GM18520 (cell line): ENCODE results near the gene PLEKHM3.
A peak's percentile ranks its signal among the peaks of the same experiment; 100 is the strongest.

Source experiments
- ATAC-seq: cut with Tn5 transposase; IDR thresholded peaks from one replicate; pipeline ENCODE4 v1.9.1; 2021; ENCODE audit not compliant: unreplicated experiment

The PLEKHM3 gene, protein sequence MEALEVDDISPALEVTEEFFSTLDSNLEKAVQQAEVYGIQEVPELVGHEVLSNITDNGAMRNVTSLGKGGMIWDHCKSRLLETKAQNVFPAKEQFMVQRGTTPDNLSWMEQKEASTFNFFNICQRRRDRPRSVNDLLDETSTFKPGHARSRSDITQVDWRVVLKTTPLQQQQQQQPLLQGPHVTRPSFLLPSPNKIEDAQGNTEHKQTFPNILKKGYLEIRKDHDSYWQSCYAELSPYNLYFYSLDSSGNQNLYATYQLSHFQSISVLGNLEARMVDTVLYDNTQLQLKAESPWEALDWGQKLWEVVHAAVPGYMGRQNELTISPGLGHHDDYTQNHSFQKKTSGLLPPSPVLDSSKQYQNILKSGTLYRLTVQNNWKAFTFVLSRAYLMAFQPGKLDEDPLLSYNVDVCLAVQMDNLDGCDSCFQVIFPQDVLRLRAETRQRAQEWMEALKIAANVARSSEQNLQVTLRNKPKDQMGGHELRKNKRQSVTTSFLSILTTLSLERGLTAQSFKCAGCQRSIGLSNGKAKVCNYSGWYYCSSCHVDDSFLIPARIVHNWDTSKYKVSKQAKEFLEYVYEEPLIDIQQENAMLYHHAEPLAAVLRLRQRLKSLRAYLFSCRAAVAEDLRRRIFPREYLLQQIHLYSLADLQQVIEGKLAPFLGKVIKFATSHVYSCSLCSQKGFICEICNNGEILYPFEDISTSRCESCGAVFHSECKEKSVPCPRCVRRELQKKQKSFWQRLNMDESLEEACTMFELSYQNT

DNA sequence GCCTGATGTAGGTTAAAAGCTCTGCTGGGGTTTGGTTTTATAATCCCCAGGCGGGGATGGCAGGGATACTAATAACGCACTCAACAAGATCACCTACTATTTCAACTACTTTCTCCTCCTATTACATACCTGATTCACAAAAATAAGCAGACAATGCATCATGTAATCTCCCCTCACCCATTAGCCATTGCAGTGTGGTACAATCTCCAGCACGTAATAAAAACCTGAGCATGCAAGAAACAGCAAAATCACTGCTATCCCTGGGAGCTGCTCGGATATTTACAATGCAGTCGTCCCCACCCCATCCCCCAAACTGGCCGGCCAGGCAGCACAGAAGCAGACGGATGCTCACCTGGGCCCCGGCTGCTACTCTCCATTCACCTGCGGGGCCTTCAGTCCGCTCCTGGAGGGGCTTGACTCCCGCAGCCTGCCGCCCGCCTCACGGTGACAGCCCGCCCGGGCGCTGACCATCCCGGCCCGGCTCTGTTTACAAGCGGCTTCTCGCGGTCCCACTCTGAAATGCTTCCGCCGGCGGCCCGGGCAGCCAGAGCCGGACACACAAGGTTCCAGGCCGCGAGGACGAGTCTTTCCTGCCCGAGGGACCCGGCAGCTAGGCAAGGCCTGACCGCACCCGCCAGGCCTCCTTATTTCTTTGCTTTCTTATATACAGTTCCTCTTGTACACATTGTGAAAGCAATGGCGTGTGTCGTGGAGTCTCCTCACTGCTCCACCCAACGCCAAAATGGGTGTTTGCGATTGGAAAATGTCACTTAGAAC is at the start of gene PLEKHM3:
PLEKHM3 (minus strand) TSS at position 491 of the 777 bp plus-strand sequence. CDS start 23,888 bp downstream, outside the sequence.
- peak; percentile 77 for ATAC-seq

DNA sequence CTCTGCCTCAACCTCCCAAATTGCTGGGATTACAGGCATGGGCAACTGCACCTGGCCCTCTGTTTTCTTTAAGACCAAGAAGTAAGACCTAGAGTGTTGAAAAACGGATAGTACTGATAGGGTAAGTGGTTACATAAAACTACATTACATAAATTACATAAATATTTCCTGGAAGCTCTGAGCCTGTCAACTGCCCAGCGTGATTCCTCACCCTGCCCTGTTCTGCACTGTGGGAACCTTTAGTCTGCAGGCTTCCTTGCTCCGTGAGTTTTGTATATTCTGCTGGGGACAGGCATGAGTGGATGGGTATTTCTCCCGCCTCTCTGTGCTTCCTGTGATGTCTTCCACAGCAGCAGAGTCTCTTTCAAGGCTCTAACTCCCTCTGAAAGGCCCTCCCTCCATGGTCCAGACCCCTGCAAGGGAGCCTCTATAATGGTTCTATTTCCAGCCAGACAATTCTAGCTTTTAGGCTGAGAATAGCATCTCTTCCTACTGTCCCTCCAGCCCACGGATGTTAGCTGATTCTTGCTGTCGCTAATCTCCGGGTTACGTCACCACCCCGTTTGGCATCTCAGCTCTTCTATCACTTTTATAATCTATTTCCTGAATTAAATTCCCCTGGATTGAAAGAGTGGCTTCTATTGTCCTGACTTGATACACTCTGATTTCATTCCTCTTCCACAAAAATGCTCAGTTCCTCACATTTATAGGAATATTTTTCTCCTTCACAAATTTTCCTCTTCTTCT is 49.5 kb upstream of the PLEKHM3 start:
- ATAC-seq: no peak

DNA sequence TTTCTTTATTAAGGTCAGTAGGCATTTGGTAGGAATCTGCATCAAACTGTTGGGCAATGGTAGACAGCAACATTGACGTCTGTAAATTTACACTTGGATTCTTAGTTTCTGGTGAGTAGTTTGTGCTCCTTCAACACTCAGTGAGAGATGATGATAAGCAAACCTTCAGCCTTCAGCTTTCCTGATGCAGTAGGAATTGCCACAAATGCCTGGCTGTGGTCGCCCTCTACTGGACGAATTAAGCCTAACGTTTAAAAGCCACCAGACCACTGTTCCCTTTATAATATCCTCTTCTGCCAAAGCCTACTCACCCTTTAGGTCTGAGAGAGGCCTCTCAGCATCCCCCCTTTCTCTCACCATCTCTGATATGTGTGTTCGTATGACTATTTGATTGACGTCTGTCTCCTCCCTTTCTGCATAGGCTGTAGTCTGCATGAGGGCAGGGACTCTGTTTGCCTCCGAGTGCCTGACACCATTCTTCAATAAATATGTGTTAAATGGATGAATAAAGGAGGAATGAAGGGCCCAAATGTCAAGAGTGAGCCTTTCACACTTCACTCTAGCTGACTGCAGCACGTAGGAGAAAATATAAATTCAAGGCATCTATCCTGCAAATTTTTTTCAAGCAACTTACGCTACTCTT is 47.0 kb upstream of the PLEKHM3 start:
- ATAC-seq: no peak

DNA sequence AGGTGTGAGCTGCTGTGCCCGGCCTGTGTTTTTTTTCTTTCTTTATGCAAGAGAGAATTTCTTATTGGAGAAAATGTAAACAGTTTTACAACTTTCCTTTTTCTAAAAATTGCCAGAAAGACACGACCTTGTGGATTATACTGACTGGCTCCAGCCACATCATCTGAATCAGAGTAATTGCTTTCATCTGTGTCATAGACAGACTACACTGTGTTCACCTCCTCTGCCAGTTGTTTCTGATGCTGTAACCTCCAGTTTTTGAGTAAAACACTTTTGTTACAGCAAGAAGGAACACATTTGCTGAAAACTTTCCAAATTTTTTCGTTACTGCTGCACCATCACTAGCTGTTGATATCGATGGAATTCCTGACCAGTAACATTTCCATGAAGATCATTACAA is 43.9 kb upstream of the PLEKHM3 start:
- ATAC-seq: no peak

DNA sequence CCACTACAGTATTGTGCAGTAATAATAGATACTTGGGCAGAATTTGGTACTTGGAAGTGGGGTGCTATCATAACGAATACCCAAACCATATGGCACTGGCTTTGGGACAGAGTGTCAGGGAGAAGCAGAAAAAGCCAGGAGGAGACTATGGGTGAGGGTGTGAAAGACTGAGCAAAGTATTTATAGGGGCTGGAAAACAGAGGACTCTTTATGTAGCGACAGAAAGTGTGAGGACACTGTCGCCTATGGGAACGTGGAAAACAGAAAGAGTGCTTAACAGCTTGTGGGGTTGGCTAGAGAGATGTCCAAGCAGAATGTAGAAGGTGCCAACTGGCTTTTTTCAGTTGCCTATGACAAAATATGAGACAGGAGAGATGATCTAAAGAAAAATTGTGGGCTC is 40.7 kb upstream of the PLEKHM3 start:
- ATAC-seq: no peak

DNA sequence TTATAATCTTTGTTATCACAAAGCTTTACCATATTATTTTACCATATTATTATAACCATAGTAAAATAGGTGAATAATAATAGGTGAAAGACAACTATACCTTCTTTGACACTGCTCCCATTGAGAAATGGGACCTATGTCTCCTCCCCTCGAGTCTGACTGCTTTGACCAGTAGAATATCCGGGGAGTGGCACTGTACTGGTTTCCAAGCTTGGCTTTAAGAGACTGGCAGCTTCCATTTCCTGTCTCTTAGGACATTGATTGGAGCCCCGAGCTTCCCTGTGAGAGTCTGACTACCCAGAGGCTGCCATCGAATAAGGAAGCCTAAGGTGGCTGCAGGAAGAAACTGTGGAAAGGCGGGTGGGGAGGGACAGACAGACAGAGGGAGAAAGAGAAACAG is 40.1 kb upstream of the PLEKHM3 start:
- no peak for ATAC-seq

DNA sequence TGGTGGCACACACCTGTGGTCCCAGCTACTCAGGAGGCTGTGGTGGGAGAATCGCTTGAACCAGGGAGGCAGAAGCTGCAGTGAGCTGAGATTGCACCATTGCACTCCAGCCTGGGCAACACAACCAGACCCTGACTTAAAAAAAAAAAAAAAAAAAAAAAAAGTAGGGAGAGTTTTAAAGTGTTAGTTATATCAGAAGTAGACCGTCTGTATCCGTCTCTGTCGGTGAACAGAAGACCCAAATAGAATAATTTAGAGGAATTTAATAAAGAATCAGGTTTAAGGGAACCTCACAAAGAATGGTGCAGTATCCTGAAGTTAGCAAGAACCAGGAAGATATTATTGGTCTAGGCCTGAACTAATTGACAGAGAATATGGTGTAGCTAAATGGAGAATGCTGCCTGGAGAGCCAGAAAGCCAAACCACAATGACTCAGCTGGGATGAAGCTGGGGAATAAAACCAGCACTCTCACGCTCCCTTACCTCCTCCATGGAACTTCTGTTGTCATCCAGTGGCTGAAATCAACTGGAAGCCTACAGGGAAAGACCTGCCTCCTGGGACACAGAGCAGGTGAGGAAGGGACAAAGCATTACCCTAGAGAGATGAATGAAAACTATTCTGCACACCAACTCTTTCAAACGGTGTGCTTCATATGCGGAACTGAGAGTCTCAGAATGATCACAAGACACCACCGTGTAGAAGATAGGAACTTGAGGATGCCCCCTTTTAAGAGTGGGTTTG is 39.1 kb upstream of the PLEKHM3 start:
- peak; percentile 56 for ATAC-seq

DNA sequence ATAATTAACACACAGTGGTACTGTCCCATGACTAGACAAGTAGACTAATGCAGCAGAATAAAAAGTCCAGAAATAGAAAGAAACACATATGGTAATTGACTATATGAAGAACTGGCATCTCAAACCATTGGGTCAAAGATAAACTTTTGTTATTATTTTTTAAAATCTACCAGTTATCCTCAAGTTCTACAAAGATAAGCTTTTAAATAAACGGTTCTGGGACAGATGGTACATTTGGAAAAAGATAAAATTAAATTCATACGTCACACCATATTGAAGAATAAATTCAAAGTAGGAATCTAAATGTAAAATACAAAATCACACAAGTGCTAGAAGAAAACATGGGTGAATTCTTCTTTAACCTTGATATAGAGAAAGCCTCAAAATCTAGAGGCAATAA is 37.6 kb upstream of the PLEKHM3 start:
- ATAC-seq: no peak

DNA sequence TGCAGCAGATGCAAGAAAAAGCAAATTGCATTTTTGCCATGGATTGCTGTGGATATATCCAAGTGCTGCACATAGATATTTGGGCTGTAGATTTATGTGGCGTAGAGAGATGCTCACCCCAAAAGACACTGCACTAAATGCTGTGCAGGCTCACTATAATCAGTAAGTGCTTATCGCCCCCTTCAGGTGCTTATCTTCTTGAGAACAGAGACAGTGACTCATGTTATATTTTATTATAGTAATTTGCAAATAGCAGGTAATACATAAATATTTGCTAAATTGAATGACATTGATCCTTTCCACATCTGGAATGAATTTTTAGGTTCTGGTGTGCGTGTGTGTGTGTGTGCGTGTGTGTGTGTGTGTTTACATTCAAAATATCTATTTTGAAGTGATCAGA is 36.8 kb upstream of the PLEKHM3 start:
- no peak for ATAC-seq

DNA sequence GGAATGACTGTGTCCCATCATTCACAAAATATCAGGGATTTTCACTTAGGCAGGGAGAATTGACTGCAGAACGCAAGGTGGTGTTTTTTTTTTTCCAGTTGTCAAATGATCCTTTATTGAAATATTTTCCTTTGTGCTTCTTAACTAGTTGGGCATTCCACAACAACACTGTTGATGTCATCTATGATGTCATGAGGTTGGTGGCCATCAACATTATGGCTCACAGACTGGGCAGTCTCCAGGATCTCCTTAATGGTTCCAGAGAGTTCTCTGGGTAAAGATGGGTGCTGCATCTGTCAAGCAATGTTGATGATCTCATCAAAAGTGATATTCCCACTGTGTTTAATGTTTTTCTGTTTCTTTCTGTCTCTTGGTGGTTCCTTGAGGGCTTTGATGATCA is 31.8 kb upstream of the PLEKHM3 start:
- ATAC-seq: no peak

DNA sequence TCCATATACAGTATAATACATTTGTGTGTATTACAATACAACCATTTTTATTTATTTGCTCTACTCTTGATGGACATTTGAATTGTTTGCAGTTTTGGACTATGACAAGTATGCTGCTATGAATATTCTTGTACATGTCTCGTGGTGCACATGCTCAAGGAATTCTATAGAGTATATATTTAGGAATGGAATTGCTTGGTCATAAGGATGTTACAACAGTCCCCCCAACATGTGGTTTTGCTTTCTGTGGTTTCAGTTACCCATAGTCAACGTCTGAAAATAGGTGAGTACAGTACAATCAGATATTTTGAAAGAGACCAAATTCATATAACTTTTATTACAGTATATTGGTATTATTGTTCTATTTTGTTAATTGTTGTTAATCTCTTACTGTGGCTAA is 24.1 kb upstream of the PLEKHM3 start:
- no peak for ATAC-seq

DNA sequence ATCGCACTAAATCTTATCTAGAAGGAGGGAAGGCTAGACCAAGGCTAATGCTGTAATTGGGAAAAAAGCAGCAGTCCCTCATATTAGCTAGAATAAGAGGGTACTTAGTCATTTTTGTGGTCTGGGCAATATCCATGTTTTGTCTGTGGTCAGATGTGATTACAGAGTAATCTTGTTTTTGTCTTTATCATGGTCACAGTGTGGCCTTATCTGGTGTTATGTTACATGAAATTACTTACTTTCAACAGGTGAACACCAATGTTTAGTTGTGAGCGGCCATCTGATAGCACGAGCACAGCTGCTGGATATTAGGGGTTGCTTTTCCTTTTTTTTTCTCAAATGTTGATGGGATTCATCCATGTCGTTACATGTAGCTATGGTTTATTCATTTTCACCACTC is 23.7 kb upstream of the PLEKHM3 start:
- ATAC-seq: no peak

DNA sequence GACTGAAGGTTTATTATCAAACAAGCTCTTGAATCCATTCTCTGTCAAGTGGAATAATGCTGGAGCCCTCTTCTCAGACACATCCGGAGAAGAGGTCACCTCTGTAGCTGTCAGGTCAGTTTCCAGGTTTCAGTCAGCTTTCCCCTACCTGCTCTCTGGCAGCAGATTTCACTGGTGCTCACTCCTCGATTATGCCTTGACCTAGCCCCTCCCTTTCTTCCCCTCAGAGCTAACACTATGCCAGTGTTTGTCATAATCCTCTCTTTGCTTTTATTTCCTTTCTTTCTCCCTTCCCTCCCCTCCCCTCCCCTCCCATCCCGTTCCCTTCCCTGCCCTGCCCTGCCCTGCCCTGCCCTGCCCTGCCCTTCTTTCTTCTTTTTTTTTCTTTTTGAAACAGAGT is 22.5 kb upstream of the PLEKHM3 start:
- no peak for ATAC-seq

DNA sequence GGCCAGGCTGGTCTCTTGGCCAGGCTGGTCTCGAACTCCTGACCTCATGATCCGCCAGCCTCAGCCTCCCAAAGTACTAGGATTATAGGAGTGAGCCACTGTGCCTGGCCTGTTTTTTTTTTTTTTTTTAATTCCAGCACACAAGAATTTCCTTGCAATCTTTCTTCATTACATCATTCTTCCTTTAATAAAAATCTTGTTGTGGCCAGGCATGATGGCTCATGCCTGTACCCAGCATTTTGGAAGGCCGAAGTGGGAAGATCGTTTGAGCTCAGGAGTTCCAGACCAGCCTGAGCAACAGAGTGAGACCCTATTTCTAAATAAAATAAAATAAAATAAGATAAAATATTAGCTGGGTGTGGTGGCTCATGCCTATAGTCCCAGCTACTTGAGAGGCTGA is 21.4 kb upstream of the PLEKHM3 start:
- no peak for ATAC-seq

DNA sequence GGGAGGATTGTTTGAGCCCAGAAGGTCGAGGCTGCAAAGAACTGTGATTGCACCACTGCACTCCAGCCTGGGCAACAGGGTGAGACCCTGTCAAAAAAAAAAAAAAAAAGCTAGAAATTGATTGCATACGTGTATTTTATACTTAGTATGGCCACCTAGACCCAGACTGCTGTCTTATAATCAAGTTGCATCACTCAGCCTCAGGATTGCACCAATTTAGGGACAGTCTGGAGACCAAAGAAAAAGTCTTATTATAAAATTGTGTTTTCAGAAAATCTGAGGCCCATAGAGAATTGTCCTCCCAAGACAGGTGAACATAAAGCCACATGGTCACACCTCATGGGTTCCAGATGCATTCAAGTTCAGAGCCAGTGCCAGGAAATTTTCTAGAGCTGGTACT is 17.1 kb upstream of the PLEKHM3 start:
- no peak for ATAC-seq

DNA sequence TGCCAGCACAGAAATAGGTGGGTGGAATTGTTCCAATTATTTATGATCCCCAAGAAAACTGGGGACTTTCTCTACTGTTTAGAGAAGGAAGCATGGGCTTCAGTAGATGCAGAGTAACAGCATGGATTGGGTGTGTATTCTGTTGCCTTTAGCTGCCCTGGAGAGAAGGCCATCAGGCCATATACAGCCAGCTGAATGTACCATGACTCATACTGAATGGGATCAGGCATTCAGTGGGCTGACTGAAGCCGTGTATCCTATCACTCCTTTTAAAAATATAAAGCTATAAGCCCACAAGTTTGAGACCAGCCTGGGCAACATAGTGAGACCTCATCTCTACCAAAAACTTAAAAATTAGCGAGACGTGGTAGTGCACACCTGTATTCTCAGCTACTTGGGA is 16.7 kb upstream of the PLEKHM3 start:
- ATAC-seq: no peak

DNA sequence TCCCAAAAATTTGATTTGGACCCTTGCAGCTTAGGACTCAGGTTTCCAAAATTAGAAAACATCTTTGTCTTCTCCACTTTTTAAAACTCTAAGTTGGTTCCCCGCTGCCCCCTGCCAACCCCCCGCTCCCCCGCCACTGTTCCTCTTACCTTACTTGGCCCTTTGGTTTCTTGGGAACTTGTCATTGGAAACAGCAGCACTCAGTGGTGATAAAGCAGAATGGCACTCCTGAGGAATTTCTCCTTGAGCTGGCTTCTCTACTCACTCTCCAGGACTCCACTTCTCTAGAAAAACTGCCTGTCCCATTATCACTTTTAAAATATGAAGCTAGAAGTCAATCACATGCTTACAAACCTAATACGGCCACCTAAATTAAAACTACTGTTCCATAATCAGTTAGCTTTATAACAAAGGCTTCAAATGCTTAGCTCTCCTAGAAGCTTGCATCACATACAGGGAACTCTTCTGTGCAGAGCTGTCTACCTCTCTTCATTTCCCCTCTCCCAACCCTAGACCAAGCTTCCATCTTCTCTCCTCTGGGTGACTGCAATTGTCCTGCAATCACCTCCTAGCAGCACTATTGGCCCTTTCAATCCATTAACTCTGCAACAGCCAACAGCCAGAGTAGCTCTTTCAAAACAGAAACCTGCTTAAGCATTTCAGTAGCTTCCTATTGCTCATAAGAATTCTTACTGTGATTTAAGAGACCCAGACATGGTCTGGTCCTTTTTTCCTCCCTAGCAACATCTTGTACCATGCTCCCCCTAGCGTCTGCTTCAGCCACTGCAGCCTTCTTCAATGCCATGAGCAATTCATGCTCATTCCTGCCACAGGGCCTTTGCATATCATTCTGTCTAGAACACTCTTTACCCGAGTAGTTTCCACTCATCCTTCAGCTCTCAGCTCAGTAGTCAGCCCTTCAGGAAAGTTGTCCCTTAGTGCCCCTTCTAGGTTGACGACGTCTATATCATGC is 15.2 kb upstream of the PLEKHM3 start:
- peak; percentile 68 for ATAC-seq

DNA sequence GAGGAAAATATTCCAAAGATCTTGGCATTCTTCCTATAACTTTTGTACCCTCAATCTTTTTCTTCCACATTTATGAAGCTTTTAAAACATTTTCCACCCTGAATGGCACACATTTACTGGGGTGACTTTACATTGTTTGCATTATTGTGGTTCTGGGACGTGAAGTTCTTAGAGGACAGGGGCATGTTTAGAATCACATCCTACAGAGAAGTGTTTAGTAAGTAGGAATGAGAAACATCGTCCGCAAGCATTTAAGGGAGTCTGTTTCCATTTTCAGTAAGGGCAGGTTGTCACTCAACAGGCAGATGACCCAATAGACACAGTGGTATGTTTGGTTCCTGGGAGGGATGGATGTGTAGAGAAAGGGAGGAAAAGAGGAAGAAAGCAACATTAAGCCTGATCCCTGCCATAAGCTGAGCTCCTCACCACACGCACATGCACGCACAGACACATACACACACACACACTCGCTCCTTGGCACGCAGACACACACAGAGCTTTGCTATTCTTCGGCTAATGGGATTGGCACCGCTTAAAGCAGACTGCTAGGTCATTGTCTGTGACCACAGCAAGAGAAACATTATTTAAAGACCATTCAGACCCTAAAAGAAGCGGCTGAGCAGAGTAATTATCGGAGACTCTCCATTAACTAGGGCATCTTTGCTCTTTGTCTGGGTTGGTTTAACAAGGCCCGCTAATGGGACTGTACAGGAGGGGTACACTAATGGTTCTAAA is 14.2 kb upstream of the PLEKHM3 start:
- ATAC-seq: no peak
